NCI-H524 (cell line): ENCODE results near the gene CD300H.

Source experiments
- DNase-seq, 2 experiments: peaks; one replicate each; lab custom pipeline; 2025; lab: John Stamatoyannopoulos, UW

CD300H gene

DNA sequence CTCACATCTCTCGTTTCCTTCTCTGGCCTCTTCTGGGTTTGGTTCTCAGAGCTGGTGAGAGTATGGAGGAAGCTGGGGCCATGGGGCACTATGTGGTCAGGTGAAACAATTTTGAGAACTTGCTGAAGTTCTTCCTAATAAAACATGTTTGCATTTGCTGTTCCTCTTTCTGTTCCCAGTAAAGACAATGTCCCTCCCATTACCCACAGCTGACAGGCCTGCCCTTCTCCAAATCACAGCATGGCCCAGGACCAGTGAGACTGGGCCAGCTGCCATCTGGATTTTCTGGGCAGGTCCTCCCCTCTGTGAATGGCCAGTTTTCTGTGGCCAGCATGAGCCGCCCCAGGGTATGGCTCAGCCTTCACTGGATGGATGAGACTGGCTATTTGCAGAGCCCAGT lies at the start of gene CD300H:
TSS of gene CD300H (minus strand) at position 113 of the 400 bp plus-strand sequence.
- DNase-seq = no peak

DNA sequence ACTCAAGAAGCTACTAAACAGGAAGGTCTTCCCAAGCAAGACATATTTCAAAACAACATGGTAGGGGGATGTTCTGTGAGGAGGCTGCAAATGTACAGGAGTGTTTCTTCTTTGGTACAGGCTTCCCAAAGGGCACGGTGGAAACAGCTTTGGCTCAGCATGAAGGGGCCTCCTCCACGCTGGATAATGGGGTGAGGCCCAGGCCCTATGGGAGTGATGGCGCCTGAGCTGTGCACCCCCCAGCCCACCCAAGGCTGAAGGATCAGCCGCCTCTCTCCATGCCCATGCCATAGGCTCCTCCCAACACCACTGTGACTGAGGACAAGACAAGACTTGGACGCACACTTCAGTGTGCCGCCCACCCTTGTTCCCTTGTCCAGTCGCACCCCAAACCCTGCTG lies 49.4 kb upstream of the CD300H start:
- DNase-seq = no peak

DNA sequence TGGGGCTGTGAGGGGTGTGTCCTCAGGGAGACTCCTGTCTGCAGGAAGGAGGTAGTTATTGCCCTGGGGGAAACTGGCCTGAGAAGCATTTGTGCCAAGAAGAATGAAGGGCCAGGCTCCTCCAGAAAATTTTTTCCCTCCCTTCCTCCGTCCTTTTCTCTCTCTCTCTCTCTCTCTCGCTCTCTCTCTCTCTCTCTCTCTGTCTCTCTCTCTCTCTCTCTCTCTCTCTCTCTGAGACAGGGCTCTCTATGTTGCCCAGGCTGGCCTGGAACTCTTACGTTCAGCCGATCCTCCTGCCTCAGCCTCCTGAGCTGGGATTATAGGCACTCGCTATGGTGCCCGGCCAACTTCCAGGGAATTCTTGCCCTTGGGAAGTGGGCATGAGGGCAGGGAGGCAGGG lies 44.7 kb upstream of the CD300H start:
- DNase-seq = no peak

DNA sequence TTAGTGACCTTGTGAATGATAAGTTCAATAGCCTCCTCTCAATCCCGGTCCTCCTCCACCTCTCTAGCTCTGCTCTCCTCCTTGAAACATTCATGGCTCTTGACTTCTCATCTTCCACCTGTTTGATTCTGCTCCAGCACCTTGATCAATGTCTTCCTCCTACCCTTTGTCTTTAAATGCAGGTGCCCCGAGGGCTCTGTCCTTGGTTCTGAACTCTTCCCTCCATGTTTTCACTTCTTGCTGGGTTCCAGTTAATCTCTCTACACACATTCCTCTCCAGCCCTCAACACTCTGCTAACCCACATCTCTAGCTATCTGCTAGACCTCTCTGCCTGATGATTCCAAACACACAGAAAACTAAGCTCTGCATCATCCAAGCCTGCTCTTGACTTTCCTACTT lies 42.8 kb upstream of the CD300H start:
- no peak for DNase-seq

DNA sequence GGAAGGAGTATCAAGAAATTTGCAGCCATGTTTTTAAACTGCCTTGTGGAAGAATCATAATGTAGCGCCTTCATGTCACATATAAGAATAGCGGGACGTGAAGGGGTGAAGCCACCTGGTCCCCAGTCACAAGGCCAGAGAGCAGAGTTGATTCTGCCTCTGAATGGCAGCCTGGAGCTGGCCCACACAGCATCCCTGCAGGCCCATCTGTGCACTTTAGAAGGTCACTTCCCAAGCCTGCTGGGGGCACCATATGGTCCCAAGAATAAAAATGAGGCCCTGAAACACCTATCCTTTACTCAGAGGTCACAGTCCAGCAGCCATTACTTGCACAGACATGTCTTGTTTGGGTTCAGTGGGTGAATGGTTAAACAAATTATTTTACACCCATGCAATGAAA lies 41.2 kb upstream of the CD300H start:
- peak; percentile 53 to 93 for DNase-seq

DNA sequence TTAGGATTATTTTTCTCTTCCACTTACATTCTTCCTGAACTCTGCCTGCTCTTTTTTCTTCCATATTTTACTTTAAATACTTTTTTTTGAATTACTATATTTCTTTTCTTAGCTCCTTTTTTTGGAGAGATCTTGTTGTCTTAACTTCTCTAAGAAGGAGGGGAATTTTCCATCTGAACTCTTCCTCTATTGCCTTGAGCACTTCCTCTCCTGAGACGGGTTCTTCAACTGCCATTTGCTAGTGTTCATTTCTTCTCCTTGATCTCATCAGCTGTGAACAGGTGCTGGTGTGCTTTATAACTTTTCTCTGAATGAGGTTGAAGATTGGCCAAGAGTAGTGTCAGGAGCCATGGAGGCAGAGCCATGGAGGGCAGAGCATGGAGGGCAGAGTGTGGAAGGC lies 39.9 kb upstream of the CD300H start:
- DNase-seq = no peak

DNA sequence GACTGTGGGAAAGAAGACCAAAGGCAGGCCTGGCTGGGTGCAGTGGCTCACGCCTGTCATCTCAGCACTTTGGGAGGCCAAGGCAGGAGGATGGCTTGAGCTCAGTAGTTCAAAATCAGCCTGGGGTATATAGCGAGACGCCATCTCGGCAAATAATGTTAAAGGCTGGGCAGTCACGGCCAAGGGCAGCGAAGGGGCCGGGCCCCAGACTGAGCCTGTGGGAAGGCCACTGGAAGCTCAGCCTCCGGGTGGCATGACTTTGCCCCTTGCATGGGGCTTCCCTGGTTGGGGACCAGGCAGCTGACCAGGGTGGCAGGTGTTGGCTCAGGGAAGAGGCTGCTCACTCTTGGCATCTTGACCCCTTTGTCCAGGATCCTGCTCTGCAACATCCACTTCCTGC lies 38.7 kb upstream of the CD300H start:
- no peak for DNase-seq

DNA sequence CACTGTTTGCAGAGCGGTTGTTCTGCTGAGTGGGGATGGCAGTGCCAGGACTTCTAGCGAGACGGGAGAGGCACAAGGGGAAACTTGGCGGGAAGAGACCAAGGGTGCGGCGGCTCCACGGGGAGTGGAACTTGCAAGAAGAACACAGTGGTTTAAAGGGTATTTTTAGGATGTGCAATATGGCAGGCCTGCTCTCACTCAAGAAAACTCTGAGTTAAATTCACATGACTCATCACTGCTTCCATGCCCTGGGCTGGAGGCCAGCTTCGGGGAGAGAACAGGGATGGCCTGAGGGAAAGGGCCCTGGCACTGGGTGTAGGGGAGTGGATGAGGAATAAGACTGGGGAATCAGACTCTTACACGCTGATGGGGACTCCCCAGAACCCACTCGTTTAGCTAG lies 38.1 kb upstream of the CD300H start:
- DNase-seq = no peak

DNA sequence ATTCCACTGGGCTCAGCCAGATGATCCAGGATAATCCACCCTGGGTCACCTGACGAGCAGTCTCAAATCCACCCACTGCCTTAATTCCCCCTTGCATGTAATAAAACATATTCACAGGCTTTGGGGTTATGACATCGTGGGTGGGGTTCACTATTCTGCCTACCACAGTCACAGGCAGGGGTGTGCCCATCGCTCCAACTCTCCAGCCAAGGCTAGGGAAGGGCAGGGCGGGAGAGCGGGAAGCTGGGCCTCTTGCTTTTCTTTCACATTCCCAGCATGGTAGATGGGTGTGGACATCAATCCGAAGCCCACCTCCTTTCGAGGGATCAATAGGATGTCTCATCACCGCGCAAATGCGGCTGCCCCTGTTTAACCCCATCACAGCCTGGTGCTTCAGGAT lies 37.5 kb upstream of the CD300H start:
- DNase-seq = no peak

DNA sequence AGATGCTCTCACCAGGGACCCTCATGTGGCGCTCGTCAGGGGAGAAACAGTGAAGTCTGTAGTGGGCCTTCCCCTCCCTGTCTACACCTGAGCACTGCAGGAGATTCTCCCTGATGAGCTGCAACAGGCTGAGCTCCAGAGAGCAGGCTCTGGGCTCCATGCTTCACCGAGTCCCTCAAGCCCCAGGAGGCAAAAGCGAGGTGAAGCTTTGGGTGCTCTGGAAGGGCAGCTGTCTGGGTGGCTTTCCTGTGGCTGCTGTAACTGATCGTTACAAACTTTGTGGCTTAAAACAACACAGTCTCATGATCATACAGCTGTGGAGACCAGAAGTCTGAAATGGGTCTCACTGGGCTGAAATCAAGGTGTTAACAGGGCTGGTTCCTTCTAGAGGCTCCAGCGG lies 36.9 kb upstream of the CD300H start:
- DNase-seq = no peak

DNA sequence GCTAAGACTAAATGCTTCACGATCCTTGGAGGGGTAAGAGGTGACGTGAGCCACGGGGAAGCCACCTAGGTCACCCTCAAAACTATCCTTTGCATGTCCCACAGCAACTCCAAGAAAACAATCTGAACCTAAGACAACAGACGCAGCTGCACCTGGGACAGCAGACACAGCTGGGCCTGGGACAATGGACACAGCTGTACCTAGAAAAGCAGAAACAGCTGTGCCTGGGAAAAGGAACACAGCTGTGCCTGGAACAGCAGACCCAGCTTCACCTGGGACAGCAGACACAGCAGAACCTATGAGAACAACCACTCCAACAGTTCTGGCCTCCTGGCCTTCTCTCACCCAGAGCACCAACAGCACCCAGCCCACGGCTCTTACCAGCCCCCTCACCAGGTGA lies 36.4 kb upstream of the CD300H start:
- no peak for DNase-seq

DNA sequence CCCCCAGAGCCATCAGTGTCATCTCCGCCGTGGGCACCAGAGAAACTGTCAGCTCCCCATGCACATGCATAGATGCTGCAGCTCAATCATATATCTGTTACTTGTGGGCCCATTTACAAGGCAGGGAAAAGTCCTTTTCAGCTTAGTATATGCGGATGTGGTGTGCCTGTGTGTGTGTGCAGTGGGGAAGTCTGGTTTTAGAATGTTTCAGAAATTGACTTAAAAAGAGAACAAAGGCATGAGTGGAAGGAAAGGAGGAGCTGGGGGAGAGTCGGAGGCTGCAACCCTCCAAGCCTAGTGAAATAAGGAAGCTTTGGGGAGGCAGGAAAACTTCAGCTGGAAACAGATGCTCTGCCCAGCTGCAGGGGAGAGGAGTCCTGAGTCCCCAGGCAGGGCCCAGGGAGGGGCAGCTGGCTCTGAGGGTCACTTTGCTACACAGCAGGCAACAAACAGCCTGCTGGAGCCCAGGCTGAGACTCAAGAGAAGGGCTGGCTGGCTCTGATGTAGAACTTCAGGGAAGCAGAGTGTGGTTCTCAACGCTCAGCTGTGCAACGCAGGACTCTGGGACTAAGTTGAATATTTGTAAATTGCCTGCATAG lies 35.8 kb upstream of the CD300H start:
- DNase-seq = peak in 1 of 2 experiments; percentile 60

DNA sequence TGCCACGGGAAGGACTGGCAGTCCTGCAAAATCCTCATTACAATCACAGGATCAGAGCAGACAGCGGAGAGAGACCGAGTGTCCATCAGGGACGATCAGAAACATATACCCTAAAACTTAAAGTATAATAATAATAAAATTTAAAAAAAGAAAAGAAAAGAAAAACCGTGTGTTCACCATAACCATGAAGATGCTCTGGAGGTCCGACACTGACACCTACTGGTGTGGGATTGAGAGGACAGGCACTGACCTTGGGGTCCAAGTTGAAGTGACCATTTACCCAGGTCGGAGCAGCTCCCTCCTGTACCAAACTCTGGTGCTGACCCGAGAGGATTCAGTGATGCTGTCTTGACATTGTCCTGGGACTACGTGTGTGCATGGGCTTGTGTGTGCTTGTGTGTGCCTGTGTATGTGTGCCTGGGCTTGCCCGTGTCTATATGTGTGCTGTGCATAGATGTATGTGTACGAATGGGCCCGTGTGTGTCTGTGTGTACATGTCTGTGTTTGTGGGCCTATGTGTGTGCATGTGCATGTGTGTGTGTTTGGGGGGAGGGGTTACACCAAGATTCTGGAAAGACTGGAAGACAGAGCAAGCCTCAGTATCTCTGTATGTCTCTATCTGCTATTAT lies 34.7 kb upstream of the CD300H start:
- DNase-seq = peak in 1 of 2 experiments; percentile 58

DNA sequence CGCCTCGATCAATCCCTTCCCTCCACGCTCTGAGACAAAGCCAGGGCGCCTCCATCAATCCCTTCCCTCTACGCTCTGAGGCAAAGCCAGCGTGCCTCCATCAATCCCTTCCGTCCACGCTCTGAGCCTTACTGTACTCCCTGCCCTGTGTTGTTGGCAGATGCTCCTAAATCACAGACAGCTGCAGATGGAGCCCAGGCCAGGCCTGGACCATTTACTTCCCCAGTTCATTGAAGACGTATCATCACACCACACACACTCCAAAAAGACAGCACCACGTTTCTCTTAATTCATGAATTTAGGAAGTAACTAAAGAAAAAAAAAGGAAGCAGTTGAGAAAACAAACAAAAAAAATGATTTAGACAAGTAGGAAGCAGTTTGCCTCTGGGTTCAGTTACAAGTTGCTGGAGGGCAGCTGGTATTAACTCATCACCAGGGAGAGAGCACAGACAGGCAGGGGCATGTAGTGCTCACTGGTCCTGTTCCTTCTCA lies 32.2 kb upstream of the CD300H start:
- peak in 1 of 2 experiments; percentile 70 for DNase-seq

DNA sequence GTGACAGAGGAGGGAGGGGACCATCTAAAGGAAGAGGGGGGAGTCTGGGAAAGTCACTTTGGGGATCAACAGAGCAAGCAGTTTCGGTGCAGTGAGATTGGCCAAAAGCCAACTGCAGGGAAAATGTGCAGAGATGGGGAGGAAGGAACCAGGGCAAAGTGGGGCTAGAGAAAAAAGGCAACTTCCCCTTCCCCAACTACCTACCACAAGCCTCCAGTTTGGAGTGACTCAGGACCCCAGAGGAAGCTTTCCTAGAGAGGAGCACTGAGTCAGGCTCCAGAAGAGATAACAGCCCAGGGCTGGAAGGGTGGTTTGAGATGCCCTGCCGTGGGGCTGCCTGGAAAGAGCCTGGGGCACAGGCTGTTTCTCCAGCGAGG lies 31.7 kb upstream of the CD300H start:
- DNase-seq = no peak

DNA sequence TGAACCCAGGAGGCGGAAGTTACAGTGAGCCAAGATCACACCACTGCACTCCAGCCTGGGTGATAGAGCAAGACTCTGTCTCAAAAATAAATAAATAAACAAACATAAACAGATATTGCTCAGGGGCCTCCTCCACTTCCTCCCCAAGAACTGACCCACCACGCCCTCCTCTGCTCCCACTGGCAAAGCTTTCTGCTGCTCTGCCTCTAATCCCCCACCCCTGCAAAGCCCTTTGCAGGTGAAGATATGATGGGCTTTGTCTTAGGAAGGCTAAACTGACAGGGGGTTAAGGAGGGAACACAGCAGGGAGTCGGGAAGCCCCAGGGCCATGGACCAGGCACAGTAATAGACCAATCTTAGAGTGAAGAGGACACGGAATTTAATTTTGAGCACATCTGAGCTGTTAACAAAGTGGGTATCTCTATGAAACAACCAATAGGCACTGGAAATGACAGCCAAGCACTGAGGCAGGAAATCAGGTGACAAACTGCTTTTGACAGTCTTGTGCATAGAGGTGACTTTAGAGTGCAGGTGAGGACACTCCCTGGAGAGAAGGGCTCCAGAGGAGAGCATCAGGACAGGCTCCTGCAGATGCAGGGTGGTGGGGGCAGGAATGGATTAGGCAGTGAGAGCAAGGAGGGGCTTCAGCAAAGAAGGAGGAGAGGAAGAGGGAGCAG lies 31.2 kb upstream of the CD300H start:
- no peak for DNase-seq

DNA sequence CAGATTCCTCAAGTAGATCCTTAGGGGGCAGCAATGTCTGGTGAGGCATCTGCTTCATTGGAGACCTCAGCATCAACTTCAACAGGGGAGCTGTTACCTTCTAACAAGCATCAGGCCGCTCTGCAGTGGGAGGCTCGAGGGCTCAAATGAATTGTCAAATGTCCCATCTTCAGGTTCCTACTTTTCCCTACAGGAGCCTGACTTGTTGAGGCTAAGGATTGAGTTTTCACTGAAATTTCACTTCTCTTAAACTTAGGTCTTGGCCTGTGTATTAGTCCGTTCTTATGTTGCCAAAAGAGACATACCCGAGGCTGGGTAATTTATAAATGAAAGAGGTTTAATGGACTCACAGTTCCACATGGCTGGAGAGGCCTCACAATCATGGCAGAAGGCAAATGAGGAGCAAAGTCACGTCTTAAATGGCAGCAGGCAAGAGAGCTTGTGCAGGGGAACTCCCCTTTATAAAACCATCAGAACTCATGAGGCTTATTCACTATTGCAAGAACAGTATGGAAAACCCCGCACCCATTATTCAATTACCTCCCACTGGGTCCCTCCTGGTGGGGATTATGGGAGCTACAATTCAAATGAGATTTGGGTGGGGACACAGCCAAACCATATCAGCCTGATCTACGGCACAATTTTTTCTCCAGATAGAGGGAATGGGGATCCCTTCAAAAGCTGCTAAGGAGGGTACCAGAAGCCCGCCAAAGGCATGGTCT lies 29.9 kb upstream of the CD300H start:
- no peak for DNase-seq

DNA sequence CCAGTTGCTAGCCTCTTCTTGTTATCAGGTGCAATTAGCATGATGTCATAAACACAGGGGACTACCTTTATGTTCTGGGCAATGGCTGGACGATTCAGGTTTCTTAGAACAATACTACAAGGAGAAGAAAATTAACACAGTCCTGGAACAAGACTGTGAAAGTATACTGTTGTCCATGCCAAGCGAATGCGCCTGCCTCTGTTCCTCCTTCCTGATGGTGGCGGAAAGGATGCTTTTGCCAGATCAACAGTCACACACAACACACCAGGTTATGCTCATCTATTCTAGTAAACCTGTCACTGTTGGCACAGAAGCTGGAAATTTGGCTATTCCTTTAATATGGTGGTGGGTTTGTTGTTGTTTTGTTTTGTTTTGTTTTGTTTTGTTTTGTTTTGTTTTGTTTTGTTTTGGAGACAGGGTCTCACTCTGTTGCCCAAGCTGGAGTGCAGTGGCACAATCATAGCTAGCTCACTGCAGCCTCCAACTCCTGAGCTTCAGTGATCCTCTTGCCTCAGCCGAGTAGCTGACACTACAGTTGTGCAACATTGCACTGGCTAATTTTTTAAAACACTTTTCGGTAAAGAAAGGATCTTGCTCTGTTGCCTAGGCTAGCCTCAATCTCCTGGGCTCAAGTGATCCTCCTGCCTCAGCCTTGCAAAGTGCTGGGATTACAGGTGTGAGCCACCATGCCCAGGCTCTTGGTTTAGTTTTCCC lies 27.9 kb upstream of the CD300H start:
- DNase-seq = no peak

DNA sequence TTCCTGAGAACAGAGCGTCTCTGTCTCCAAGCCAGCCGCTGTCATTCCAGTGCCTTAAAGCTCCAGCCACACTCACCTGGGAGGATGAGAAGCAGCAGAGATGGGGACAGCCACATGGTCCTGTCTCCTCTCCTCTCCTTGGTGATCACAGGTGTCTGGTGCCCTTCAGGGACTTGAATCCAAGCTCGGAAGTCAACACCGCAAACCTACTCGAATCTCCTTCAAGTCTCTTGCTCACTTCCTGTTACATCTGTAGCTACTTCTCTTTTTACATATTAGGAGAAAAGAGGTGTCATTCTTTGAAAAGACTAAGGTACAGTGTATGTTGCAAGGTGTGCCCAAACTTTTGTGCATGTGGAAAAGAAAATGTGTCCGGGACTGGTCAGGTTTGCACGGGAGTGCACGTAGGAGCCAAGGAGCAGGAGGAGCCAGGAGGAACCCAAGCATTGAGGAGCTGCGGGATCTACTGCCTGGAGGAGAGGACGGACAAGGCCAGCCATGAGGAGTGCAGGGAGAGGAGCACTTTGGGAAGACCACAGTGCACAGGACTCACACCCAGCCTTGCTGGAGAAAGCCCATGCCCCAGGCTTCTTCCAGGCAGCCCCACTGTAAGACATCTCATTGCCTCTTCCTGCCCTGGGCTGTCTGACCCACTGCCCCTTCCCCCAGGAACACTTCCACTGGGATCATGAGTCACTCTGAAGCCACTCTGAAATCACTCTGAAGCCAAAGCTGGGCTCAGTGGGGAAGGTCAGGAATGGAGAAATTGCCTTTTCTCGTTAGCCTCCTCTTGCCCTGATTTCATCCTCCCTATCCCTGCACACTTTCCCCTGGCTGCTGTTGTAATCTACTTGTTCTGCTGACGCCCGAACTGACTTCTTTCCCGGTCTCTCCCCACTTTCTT lies 25.0 kb upstream of the CD300H start, which contains the start of gene CD300LD:
TSS of gene CD300LD (minus strand) at position 197 of the 904 bp plus-strand sequence. CDS start at position 116, 81 bp downstream.
- no peak for DNase-seq

DNA sequence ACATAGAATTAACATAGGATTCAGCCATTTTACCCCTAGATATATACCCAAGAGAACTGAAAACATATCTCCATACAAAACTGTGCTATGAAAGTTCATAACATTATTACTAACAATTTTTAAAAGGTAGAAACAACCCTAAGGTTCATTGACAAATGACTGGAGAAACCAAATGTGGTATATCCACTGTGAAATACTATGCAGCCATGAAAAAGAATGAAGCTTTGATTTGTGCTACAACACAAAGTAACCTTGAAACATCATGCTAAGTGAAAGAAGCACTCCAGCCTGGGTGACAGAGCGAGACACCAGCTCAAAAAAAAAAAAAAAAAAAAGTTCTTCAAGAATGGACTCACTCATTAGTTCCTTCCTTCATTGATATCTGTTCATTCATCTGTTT lies 24.2 kb upstream of the CD300H start:
- DNase-seq = no peak

DNA sequence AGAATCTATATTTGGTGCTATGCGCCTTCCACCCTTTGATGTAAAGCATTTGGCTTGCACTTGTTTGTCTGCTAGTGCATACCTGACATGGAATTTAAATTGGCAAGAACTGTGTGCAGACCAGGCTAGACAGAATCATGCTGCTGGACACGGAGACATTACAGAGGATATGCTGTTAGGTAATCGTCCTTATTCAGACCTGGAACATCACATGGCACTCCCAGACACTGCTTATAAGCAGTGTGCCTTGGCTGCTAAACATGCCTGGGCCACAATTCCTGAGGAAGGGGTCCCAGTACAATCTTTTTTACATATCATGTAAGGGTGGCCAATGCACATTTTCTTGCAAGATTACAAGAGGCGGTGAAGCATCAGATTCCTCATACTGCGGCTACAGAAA lies 18.4 kb upstream of the CD300H start:
- DNase-seq = no peak
